Posterior vena cava (tissue), 2 donors: ENCODE data around the gene KLRK1. TPM values are rescaled to one million over a fixed set of nuclear protein-coding genes. Genes with fewer than 3 reads are reported as not detected.
A peak's percentile ranks its signal among the peaks of the same experiment; 100 is the strongest.
"Not testable (repeated sequence)": the region's sequence is repeated elsewhere in the genome, so short reads cannot be mapped to it uniquely, and the experiment has no call there.

Experiments used
- DNase-seq: peaks from one replicate; pipeline ENCODE4 v3.0.0-alpha.2; 2020; ENCODE audit warnings: low spot score
- intact Hi-C, 2 donors: fragments of 100-400 bp; cut with DNase I; formaldehyde crosslinking; loops; one replicate each; pipeline versions ENCODE4 v1.14.1 to v1.14.2; 2022 to 2023
- total RNA-seq, 2 donors: library from RNA; stranded (reverse); fragmentation: NEBNext Ultra II Directional; extraction: Animal tissue kit (Norgen Biotek cat#: 25700); gene quantifications; one replicate each; pipeline ENCODE4 v1.2.1, GENCODE V29; 2021
- donor health status: DM: yes; HTN: yes; CAD: no.
- donor health status: DM: yes; HTN: yes; CAD: no.

KLRK1 gene
- total RNA-seq, 2 donors from 2014 or later: 1.4 to 1.9 TPM

DNA sequence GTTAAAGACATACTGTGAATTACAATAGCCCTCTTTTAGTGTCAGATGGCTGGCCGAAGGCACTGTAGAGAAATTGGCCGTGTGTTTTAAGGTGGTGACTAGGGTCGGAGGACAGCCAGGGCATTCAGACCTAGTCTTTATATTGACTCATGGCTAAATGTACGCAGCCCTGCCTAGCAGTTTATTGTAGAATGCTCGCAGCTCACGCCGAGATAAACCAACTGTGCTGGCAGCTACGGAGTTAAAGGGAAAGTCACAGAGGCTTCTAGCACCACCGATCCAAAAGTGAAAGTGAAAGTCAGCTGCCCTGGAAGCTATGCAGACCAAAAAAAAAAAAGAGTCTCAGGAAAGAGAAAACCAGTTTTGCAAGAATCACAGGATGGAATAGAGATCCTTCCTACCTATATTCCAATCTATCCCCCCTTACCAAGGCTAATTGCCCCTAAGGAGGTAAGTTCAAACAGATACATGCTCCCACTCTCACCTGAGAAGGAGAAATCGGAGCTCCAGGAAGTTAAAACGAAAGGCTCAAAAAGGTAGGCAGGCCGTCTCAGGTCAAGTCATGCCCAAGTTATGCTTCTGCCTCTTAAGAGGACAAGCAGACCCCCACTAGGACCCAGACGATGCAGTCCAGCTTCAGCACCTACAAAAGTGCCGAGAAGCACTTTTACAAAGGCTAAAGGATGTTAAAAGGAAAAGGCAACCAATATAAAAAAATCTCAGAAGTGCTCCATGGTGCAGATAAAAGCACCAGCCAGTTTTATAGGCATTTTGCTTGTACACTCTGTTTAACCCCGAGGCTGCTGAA lies 24.8 kb downstream of the KLRK1 start:
- intact Hi-C loops: no loop called here
- no peak for DNase-seq

DNA sequence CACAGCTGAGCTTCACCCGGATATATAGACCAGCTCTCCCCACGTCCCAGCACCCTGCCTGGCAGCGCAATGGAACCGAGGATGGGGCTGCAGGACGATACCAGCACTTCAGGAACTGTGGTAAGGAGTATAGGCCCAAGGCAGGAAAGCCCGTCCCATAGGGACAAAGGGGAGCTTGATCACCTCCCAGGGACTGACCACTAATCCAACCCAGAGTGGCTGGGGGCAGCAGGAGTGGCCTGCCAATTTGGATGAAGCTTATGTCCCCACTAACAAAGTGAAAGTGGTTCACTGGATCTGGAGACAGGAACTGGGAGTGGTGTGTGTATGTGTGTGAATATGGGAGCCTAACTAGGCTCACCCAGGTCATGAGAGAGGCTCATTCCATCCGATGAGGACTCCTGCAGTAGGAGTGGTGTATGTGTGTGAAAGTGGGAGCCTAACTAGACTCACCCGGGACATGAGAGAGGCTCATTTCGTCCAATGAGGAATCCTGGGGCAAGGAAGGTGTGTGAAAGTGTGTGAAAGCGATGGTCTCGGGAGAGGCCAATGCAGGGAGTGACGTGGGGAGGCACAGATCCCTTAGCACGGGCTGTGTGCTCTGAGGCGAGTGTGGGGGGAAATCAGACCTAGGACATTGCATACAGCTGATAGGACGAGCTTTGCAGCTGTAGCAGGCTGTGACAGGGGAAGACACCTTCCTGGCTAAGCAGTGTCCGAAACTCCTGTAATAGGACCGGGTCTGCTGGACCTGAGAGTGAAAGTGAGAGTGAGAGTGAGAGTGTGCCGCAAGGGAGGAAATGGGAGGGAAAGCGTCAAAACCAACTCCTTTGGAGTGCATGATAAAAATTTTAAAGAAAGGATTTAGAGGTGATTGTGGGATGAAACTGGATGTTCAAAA lies 25.7 kb downstream of the KLRK1 start:
- intact Hi-C loops: no loop called here
- no peak for DNase-seq

DNA sequence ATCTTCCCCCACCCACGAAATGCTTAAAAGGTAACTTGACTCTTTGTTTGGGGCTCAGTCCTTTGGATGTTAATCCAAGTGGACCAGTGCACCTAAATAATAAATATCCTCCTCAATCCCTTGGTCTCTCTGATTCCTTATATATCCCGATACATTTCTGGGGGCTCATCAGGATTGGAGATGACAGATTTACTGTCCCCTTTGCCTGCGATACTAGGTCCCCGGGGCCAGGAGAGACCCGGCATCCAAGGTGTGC lies 26.3 kb downstream of the KLRK1 start:
- no peak for DNase-seq
- intact Hi-C loops: no loop called here

DNA sequence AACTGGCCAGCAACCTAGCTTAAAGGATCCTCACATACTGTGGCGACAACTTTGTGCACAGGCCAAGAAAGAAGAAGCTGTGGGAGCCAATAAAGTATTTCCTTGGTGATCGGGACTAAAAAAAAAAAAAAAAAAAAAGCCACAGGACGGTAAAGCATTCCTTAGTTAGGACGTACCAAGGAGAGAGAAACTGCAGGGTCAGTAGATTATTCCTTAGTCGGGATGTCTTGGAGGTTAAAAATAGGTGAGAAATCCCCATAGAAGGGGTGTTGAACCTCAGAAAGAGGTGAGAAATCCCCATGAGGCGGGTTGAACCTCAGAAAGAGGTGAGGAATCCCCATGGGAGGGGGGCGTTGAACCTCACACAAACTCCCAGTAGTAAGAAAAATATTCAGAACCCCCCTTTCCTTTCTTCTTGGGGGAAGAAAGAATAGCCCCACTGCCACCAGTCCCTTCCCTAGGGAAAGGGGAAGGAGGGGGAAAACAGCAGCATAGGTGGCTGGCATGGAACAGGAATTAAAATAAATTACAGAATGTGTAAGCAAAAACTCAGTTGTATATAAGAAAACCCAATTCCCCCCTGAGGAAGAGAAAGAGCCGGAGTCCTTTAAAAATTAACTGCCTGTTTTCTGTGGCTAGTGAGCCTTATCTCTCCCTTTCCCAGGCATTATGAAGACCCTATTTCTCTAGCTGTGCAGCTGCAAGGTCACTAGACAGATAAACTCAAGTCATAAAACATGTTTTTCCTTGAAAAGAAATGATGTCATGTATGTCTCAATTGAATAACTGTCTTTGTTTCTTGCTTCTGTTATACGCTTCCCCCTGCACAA lies 26.8 kb downstream of the KLRK1 start:
- intact Hi-C loops: no loop called here
- DNase-seq: no peak

DNA sequence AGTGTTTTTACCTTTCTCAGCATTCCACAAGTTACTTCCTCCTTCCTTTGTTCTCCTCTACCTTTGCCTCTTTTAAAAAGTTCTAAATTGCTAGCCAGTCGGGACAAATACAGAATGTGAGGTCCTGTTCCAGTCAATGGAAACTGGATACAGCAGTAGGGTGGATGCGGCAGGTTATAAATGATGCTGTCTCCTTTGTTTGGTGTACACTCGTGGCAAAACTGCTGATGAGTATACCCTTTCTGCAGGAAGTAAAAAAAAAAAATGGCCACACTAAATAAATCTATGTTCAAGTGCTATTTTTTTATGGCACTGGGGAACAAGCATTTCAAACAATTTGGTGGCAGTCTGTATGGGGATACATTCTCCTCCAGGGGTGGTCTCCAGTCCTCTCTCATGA lies 27.5 kb downstream of the KLRK1 start:
- intact Hi-C loops: no loop called here
- DNase-seq: no peak

DNA sequence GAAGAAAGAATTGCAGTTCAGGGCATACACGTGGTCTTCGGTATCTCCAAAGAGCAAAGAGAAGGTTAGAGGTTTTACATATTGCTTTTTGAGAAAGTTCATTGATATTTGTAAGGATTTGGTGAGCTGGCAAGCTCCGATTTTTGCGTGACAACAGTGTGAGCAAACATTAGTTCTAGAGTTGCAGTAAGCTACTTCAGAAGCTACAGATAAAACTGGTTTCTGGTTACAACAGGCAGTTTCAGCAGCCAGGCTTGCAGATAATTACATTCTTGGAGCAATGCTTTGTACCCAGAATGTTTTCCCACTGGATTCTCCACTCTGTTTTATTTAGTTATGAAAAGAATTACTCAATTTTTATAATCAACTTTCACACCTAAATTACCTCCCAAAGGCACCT lies 28.2 kb downstream of the KLRK1 start:
- intact Hi-C loops: no loop called here
- no peak for DNase-seq

DNA sequence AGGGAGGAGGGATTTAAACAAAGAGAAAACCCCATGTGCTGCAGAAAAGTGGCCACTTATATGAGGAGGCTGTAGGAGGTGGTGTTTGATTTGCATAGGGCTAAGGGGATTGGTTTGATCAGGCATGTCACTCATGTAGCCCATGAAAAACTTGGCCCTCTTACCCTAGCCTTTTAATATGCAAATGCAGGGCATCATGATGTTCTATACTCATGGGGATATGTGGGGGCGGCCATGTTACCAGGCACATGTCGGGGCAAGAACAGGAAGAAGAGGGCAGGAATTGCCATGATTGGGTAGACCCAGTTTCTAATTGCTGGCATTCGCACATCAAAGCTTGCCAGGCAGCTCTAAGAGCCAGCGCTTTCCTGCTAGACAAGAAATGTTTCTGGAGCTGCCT lies 28.8 kb downstream of the KLRK1 start:
- DNase-seq: peak; percentile 32
- intact Hi-C loops: no loop called here

GRCh38 chr12:10358969-10359368 lies 30.9 kb downstream of the KLRK1 start:
- no peak for DNase-seq
- intact Hi-C loops: no loop called here

- intact Hi-C loops: no loop called here
- DNase-seq: no peak
These were observed 31.7 kb downstream of the KLRK1 start for GRCh38 chr12:10358131-10358530.

DNA sequence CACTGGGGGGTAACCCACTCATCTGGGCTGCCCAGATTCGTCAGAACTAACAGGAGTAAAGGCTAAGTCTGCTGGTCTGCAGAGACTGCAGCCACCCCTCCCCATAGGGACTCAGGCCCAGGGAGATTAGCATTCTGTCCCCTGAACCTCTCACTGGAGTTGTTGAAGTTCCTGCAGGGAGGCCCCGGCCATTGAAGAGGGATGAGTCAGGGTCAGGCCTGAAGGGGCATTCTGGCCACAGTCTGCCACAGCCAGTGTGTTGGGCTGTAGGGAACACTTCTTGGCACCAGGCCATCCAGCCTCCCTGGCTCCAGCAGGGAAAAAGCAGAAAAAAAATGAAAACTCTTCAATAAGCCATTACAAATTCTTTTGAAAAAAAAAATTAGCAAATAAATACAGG lies 35.3 kb downstream of the KLRK1 start:
- no peak for DNase-seq
- intact Hi-C loops: no loop called here

DNA sequence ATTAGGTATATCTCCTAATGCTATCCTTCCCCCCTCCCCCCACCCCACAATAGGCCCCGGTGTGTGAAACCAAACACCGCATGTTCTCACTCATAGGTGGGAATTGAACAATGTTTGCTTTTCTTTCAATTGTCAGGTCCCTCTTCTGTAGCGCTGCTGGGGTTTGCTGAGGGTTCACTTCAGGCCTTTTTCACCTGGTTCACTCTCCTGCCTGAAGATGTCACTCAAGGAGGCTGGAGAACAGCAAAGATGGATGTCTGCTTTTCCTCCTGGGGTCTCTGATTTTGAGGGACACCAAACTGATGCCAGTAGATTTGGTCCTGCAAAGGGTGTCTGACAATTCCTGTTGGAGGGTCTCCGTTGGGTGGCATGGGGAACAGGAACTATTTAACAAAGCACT lies 35.8 kb downstream of the KLRK1 start:
- DNase-seq: no peak
- intact Hi-C loops: no loop called here

DNA sequence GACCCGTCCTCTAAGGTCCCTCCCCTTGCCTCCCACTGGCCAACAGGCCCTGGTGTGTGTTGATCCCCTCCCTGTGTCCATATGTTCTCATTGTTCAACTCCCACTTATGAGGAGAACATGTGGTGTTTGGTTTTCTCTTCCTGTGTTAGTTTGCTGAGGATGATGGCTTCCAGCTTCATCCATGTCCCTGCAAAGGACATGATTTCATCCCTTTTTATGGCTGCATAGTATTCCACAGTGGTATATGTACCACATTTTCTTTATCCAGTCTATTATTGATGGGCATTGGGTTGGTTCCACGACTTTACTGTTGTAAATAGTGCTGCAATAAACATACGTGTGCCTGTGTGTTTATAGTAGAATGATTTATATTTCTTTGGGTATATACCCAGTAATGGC lies 38.4 kb downstream of the KLRK1 start:
- intact Hi-C loops, DNase-seq: not testable (repeated sequence)

GRCh38 chr12:10341892-10342509 lies 47.8 kb downstream of the KLRK1 start:
- intact Hi-C loops: no loop called here
- no peak for DNase-seq

DNA sequence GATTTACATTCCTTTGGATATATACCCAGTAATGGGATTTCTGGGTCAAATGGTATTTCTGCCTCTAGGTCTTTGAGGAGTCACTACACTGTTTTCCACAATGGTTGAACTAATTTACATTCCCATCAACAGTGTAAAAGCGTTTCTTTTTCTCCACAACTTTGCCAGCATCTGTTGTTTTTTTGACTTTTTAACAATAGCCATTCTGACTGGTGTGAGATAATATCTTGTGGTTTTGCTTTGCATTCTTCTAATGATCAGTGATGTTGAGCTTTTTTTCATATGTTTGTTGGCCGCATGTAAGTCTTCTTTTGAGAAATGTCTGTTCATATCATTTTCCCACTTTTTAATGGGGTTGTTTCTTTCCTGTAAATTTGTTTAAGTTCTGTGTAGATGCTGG lies 48.9 kb downstream of the KLRK1 start:
- intact Hi-C loops, DNase-seq: not testable (repeated sequence)

- no peak for DNase-seq
- intact Hi-C loops: no loop called here
These were observed 50.6 kb downstream of the KLRK1 start for GRCh38 chr12:10339053-10339840.

DNA sequence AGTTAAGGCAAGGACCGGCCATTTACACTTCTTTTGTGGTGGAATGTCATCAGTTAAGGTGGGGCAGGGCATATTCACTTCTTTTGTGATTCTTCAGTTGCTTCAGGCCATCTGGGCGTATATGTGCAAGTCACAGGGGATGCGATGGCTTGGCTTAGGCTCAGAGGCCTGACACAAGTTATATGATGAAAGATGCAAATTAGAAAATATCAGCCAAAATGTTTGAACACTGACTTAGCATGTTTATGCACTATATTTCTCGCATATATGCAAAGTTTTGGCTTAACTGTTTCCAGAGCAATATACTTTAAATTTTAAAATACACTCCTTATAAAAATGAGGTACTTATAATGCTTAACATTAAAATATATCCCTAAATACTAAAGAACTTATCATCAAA lies 51.4 kb downstream of the KLRK1 start:
- intact Hi-C loops, DNase-seq: not testable (repeated sequence)

- DNase-seq, intact Hi-C loops: not testable (repeated sequence)
These were observed 53.6 kb downstream of the KLRK1 start for GRCh38 chr12:10336196-10336595.

DNA sequence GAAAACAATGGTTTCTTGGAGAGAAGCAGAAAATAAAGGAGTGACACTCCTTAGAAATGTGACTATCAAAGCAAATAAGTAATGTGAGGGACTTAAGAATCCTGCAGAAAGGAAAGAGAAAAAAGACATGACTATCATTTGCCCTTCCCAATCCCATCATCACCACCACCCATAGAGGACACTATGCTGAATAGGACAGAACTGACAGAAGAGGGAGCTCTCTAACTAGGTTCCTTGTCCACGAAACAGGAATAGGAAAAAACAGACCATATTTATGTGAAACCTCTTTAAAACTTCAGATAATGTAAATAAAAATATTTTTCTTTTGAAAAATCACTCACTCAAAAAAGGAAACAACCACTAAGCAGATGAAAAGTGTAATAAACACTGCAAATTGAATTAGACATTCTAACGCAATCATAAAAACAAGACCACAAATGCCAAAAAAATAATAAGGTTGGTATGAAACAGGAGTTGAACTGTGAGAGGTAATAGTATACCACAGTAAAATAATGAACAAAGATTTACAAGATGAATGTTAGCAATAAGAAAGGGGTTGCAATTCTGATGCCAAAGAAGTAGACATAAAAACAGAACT lies 58.1 kb downstream of the KLRK1 start:
- intact Hi-C loops: loop anchor here in 1 of 2 donors (5.0 kb wide), 1 partner anchor 231 kb away; no protein-coding TSS in a partner anchor
- DNase-seq: no peak
